Measurements from ENCODE around the gene CCDC9. TPM values are rescaled to one million over a fixed set of nuclear protein-coding genes. Genes with fewer than 3 reads are reported as not detected.

The CCDC9 gene
- total and polyA plus RNA-seq, 2 experiments from 2014 or later = 14.5 to 15.0 TPM

- peak; percentile 61 for TF ChIP-seq CREB1 (CRISPR knock-in tag; IDR thresholded peaks at IDR 0.05; ENCODE audit: low read depth)
- TF ChIP-seq ETS1 (IDR thresholded peaks at IDR 0.05) = no peak
Measured at GRCh38 chr19:47231215-47232054, 24.9 kb upstream of the CCDC9 start (continued).

- no peak overlapping the region for H2AFZ ChIP-seq
- H3K4me2 ChIP-seq = peak overlapping the region; percentile 79; the same call in 1 of the 2 replicates
- peaks cover 11% of the 10 kb centered on the region for H3K27me3 Mint-ChIP-seq (ENCODE audit: insufficient read depth, low read depth, poor library complexity)
- H3K36me3 Mint-ChIP-seq (ENCODE audit: low read depth) = no peaks in the 10 kb centered on the region; the same call in 2 of the 3 replicates
- H3K4me3 Mint-ChIP-seq = peak overlapping the region; percentile 41; the same call in 1 of the 3 replicates
- peaks cover 28% of the 10 kb centered on the region for H3K4me1 ChIP-seq (ENCODE audit: insufficient read depth)
- TF ChIP-seq ZNF331 (CRISPR knock-in tag; IDR thresholded peaks at IDR 0.05; ENCODE audit: low read depth) (no peak), JUNB (IDR thresholded peaks at IDR 0.05; ENCODE audit: unreplicated experiment) (no peak), CREB1 (CRISPR knock-in tag; IDR thresholded peaks at IDR 0.05; ENCODE audit: low read depth) (no peak)
- no peaks in the 10 kb centered on the region; the same call in 1 of the 2 replicates for H4K20me1 ChIP-seq (replicated peaks; ENCODE audit: insufficient read depth)
- no peak for DNase-seq (ENCODE audit: low spot score)
- peaks cover 23% of the 10 kb centered on the region; the same call in 1 of the 2 replicates for H3F3A ChIP-seq (replicated peaks; ENCODE audit: low read depth)
- no peaks in the 10 kb centered on the region for H3K9me2 ChIP-seq (ENCODE audit: insufficient read depth)
- ATAC-seq = no peak
- H3K79me2 ChIP-seq (replicated peaks; ENCODE audit: insufficient read depth) = peaks cover 24% of the 10 kb centered on the region
- H3K27ac ChIP-seq (ENCODE audit: low read depth) = peak overlapping the region; percentile 96
- H3K27ac Mint-ChIP-seq = peak overlapping the region; percentile 80
- H3K4me3 ChIP-seq = peak overlapping the region; percentile 57; the same call in 1 of the 2 replicates
- H3K4me1 Mint-ChIP-seq = peaks cover 15% of the 10 kb centered on the region
- no peaks in the 10 kb centered on the region for H3K36me3 ChIP-seq (ENCODE audit: insufficient read depth)
- peaks cover 11% of the 10 kb centered on the region for H3K27me3 ChIP-seq (ENCODE audit: insufficient read depth)
- H3K9me3 Mint-ChIP-seq = no peaks in the 10 kb centered on the region
Measured at GRCh38 chr19:47232422-47233211, 23.7 kb upstream of the CCDC9 start.

- Histone ChIP-seq H3F3A (replicated peaks; ENCODE audit: low read depth) (peaks cover 34% of the 10 kb centered on the region), H4K20me1 (replicated peaks; ENCODE audit: insufficient read depth) (no peaks in the 10 kb centered on the region), H3K4me2 (no peak overlapping the region), H3K27ac (ENCODE audit: low read depth) (no peak overlapping the region), H3K9me2 (ENCODE audit: insufficient read depth) (no peaks in the 10 kb centered on the region), H3K4me1 (ENCODE audit: insufficient read depth) (peaks cover 32% of the 10 kb centered on the region), H3K4me3 (no peak overlapping the region), H2AFZ (no peak overlapping the region), H3K79me2 (replicated peaks; ENCODE audit: insufficient read depth) (peaks cover 4% of the 10 kb centered on the region; the same call in 1 of the 2 replicates), H3K36me3 (ENCODE audit: insufficient read depth) (no peaks in the 10 kb centered on the region), H3K27me3 (ENCODE audit: insufficient read depth) (peaks cover 21% of the 10 kb centered on the region)
- Mint-ChIP-seq H3K4me3 (no peak overlapping the region), H3K27me3 (ENCODE audit: insufficient read depth, low read depth, poor library complexity) (peaks cover 23% of the 10 kb centered on the region), H3K9me3 (no peaks in the 10 kb centered on the region), H3K4me1 (peaks cover 28% of the 10 kb centered on the region), H3K36me3 (ENCODE audit: low read depth) (peaks cover 3% of the 10 kb centered on the region; the same call in 1 of the 3 replicates), H3K27ac (no peak overlapping the region)
- DNase-seq (ENCODE audit: low spot score) = no peak
- no peak for ATAC-seq
- TF ChIP-seq CTCF (conservative IDR thresholded peaks at IDR 0.05; ENCODE audit: low read depth in 2 of 2) (no peak), ZNF114 (CRISPR knock-in tag; IDR thresholded peaks at IDR 0.05) (no peak), CREB1 (CRISPR knock-in tag; IDR thresholded peaks at IDR 0.05; ENCODE audit: low read depth) (no peak), REST (IDR thresholded peaks at IDR 0.05; ENCODE audit: unreplicated experiment) (no peak), EZH2phosphoT487 (IDR thresholded peaks at IDR 0.05; ENCODE audit: unreplicated experiment) (no peak), NANOG (IDR thresholded peaks at IDR 0.05; ENCODE audit: borderline replicate concordance) (no peak), ZNF331 (CRISPR knock-in tag; IDR thresholded peaks at IDR 0.05; ENCODE audit: low read depth) (no peak), POLR2AphosphoS5 (IDR thresholded peaks at IDR 0.05; ENCODE audit: low read depth) (no peak)
Measured at GRCh38 chr19:47236072-47236675, 20.2 kb upstream of the CCDC9 start.

Data from GM23338 (cell line).